Measurements from ENCODE around the gene PITX1.

The PITX1 gene

GRCh38 chr5:135035678-135036030 lies 1.6 kb upstream of the PITX1 start:
- Histone ChIP-seq H4K8ac (ENCODE audit: low read depth, low read length) (no peak overlapping the region), H3K9ac (ENCODE audit: low read length) (no peak overlapping the region), H3K79me1 (ENCODE audit: low read length) (no peaks in the 10 kb centered on the region), H3K18ac (ENCODE audit: low read length) (no peak overlapping the region), H3K4me3 (ENCODE audit: low read length) (no peak overlapping the region), H3K27me3 (ENCODE audit: insufficient read depth, low read length, poor library complexity) (peaks cover 56% of the 10 kb centered on the region), H3K27ac (ENCODE audit: low read depth, low read length) (no peak overlapping the region), H2AK5ac (ENCODE audit: low read length) (no peak overlapping the region), H2BK15ac (replicated peaks; ENCODE audit: low read depth) (no peak overlapping the region), H3K23ac (ENCODE audit: low read length) (peak overlapping the region; percentile 89), H4K5ac (ENCODE audit: low read length) (no peak overlapping the region), H2BK5ac (ENCODE audit: low read length) (no peak overlapping the region), H3K4ac (ENCODE audit: low read depth, low read length) (no peak overlapping the region), H2BK120ac (ENCODE audit: low read depth, low read length) (no peak overlapping the region), H3K56ac (ENCODE audit: low read length) (no peak overlapping the region), H3K36me3 (ENCODE audit: control insufficient read depth, insufficient read depth, low read length) (no peaks in the 10 kb centered on the region), H3K79me2 (ENCODE audit: control insufficient read depth, insufficient read depth, low read length) (no peaks in the 10 kb centered on the region), H3K4me1 (ENCODE audit: control insufficient read depth, low read depth, low read length) (no peaks in the 10 kb centered on the region), H3K4me2 (ENCODE audit: low read length) (no peak overlapping the region)
- WGBS (ENCODE audit: extremely low coverage, insufficient coverage, low lambda C conversion rate), result no CpG with 5 or more reads among the region's 6 CpGs
- no peak for DNase-seq

GRCh38 chr5:135034963-135035677 lies 1.1 kb upstream of the PITX1 start:
- no peaks in the 10 kb centered on the region for H3K36me3 ChIP-seq (ENCODE audit: control insufficient read depth, insufficient read depth, low read length)
- no peak for DNase-seq
- whole genome bisulfite sequencing (ENCODE audit: extremely low coverage, insufficient coverage, low lambda C conversion rate), result no CpG with 5 or more reads among the region's 14 CpGs
- H3K27me3 ChIP-seq (ENCODE audit: insufficient read depth, low read length, poor library complexity), result peaks cover 52% of the 10 kb centered on the region
- H4K8ac ChIP-seq (ENCODE audit: low read depth, low read length), result no peak overlapping the region
- H3K4me2 ChIP-seq (ENCODE audit: low read length), result no peak overlapping the region
- H3K56ac ChIP-seq (ENCODE audit: low read length), result peak overlapping the region; percentile 9
- no peak overlapping the region for H2BK120ac ChIP-seq (ENCODE audit: low read depth, low read length)
- no peak overlapping the region for H3K27ac ChIP-seq (ENCODE audit: low read depth, low read length)
- H2AK5ac ChIP-seq (ENCODE audit: low read length), result no peak overlapping the region
- H2BK15ac ChIP-seq (replicated peaks; ENCODE audit: low read depth), result no peak overlapping the region
- H4K5ac ChIP-seq (ENCODE audit: low read length), result no peak overlapping the region
- H3K4me3 ChIP-seq (ENCODE audit: low read length), result no peak overlapping the region
- H3K4me1 ChIP-seq (ENCODE audit: control insufficient read depth, low read depth, low read length), result no peaks in the 10 kb centered on the region
- H3K79me1 ChIP-seq (ENCODE audit: low read length), result no peaks in the 10 kb centered on the region
- no peak overlapping the region for H3K18ac ChIP-seq (ENCODE audit: low read length)
- H3K79me2 ChIP-seq (ENCODE audit: control insufficient read depth, insufficient read depth, low read length), result no peaks in the 10 kb centered on the region
- H3K4ac ChIP-seq (ENCODE audit: low read depth, low read length), result no peak overlapping the region
- no peak overlapping the region for H2BK5ac ChIP-seq (ENCODE audit: low read length)
- peak overlapping the region; percentile 89 for H3K23ac ChIP-seq (ENCODE audit: low read length)
- no peak overlapping the region for H3K9ac ChIP-seq (ENCODE audit: low read length)

- Histone ChIP-seq H4K8ac (ENCODE audit: low read depth, low read length) (no peak overlapping the region), H3K4me1 (ENCODE audit: control insufficient read depth, low read depth, low read length) (no peaks in the 10 kb centered on the region), H4K5ac (ENCODE audit: low read length) (no peak overlapping the region), H3K27me3 (ENCODE audit: insufficient read depth, low read length, poor library complexity) (peaks cover 54% of the 10 kb centered on the region), H2BK15ac (replicated peaks; ENCODE audit: low read depth) (no peak overlapping the region), H3K36me3 (ENCODE audit: control insufficient read depth, insufficient read depth, low read length) (no peaks in the 10 kb centered on the region), H2AK5ac (ENCODE audit: low read length) (no peak overlapping the region), H2BK120ac (ENCODE audit: low read depth, low read length) (no peak overlapping the region), H3K56ac (ENCODE audit: low read length) (peak overlapping the region; percentile 86), H3K23ac (ENCODE audit: low read length) (no peak overlapping the region), H3K4me2 (ENCODE audit: low read length) (peak overlapping the region; percentile 70), H3K9ac (ENCODE audit: low read length) (peak overlapping the region; percentile 61), H3K79me1 (ENCODE audit: low read length) (no peaks in the 10 kb centered on the region), H3K79me2 (ENCODE audit: control insufficient read depth, insufficient read depth, low read length) (no peaks in the 10 kb centered on the region), H2BK5ac (ENCODE audit: low read length) (no peak overlapping the region), H3K4ac (ENCODE audit: low read depth, low read length) (no peak overlapping the region), H3K27ac (ENCODE audit: low read depth, low read length) (peak overlapping the region; percentile 35), H3K18ac (ENCODE audit: low read length) (peak overlapping the region; percentile 82), H3K4me3 (ENCODE audit: low read length) (no peak overlapping the region)
- WGBS (ENCODE audit: extremely low coverage, insufficient coverage, low lambda C conversion rate), result no CpG with 5 or more reads among the region's 65 CpGs
- DNase-seq, result peak; percentile 81
Measured at GRCh38 chr5:135034236-135034962, 371 bp upstream of the PITX1 start.

GRCh38 chr5:135032999-135033861 lies 798 bp downstream of the PITX1 start:
- Histone ChIP-seq H3K4me3 (ENCODE audit: low read length) (peak overlapping the region; percentile 7), H3K9ac (ENCODE audit: low read length) (peak overlapping the region; percentile 61), H3K79me1 (ENCODE audit: low read length) (no peaks in the 10 kb centered on the region), H3K4me1 (ENCODE audit: control insufficient read depth, low read depth, low read length) (no peaks in the 10 kb centered on the region), H2AK5ac (ENCODE audit: low read length) (no peak overlapping the region), H3K56ac (ENCODE audit: low read length) (peak overlapping the region; percentile 86), H2BK5ac (ENCODE audit: low read length) (no peak overlapping the region), H2BK15ac (replicated peaks; ENCODE audit: low read depth) (no peak overlapping the region), H3K79me2 (ENCODE audit: control insufficient read depth, insufficient read depth, low read length) (no peaks in the 10 kb centered on the region), H3K23ac (ENCODE audit: low read length) (no peak overlapping the region), H2BK120ac (ENCODE audit: low read depth, low read length) (no peak overlapping the region), H3K27ac (ENCODE audit: low read depth, low read length) (peak overlapping the region; percentile 10), H4K8ac (ENCODE audit: low read depth, low read length) (no peak overlapping the region), H3K36me3 (ENCODE audit: control insufficient read depth, insufficient read depth, low read length) (no peaks in the 10 kb centered on the region), H4K5ac (ENCODE audit: low read length) (no peak overlapping the region), H3K27me3 (ENCODE audit: insufficient read depth, low read length, poor library complexity) (peaks cover 53% of the 10 kb centered on the region), H3K4ac (ENCODE audit: low read depth, low read length) (no peak overlapping the region), H3K4me2 (ENCODE audit: low read length) (peak overlapping the region; percentile 95), H3K18ac (ENCODE audit: low read length) (peak overlapping the region; percentile 82)
- DNase-seq, result peak; percentile 72
- no CpG with 5 or more reads among the region's 89 CpGs for WGBS (ENCODE audit: extremely low coverage, insufficient coverage, low lambda C conversion rate)

GRCh38 chr5:135032695-135032998 lies 1.4 kb downstream of the PITX1 start:
- DNase-seq, result no peak
- H3K18ac ChIP-seq (ENCODE audit: low read length), result peak overlapping the region; percentile 16
- no peaks in the 10 kb centered on the region for H3K79me2 ChIP-seq (ENCODE audit: control insufficient read depth, insufficient read depth, low read length)
- WGBS (ENCODE audit: extremely low coverage, insufficient coverage, low lambda C conversion rate), result no CpG with 5 or more reads among the region's 18 CpGs
- H3K36me3 ChIP-seq (ENCODE audit: control insufficient read depth, insufficient read depth, low read length), result no peaks in the 10 kb centered on the region
- H2BK5ac ChIP-seq (ENCODE audit: low read length), result no peak overlapping the region
- H3K4me1 ChIP-seq (ENCODE audit: control insufficient read depth, low read depth, low read length), result no peaks in the 10 kb centered on the region
- H3K79me1 ChIP-seq (ENCODE audit: low read length), result no peaks in the 10 kb centered on the region
- no peak overlapping the region for H3K23ac ChIP-seq (ENCODE audit: low read length)
- no peak overlapping the region for H2AK5ac ChIP-seq (ENCODE audit: low read length)
- H3K56ac ChIP-seq (ENCODE audit: low read length), result peak overlapping the region; percentile 86
- peak overlapping the region; percentile 61 for H3K9ac ChIP-seq (ENCODE audit: low read length)
- no peak overlapping the region for H3K4me3 ChIP-seq (ENCODE audit: low read length)
- no peak overlapping the region for H3K4ac ChIP-seq (ENCODE audit: low read depth, low read length)
- H4K5ac ChIP-seq (ENCODE audit: low read length), result no peak overlapping the region
- peaks cover 53% of the 10 kb centered on the region for H3K27me3 ChIP-seq (ENCODE audit: insufficient read depth, low read length, poor library complexity)
- no peak overlapping the region for H4K8ac ChIP-seq (ENCODE audit: low read depth, low read length)
- H2BK120ac ChIP-seq (ENCODE audit: low read depth, low read length), result no peak overlapping the region
- no peak overlapping the region for H3K27ac ChIP-seq (ENCODE audit: low read depth, low read length)
- H3K4me2 ChIP-seq (ENCODE audit: low read length), result peak overlapping the region; percentile 95
- no peak overlapping the region for H2BK15ac ChIP-seq (replicated peaks; ENCODE audit: low read depth)
